Measurements from ENCODE around the gene DIO3. TPM values are rescaled to one million over a fixed set of nuclear protein-coding genes. Genes with fewer than 3 reads are reported as not detected.

Gene DIO3
- total RNA-seq, 1 experiment from 2014 or later, result 4.4 TPM

DNA sequence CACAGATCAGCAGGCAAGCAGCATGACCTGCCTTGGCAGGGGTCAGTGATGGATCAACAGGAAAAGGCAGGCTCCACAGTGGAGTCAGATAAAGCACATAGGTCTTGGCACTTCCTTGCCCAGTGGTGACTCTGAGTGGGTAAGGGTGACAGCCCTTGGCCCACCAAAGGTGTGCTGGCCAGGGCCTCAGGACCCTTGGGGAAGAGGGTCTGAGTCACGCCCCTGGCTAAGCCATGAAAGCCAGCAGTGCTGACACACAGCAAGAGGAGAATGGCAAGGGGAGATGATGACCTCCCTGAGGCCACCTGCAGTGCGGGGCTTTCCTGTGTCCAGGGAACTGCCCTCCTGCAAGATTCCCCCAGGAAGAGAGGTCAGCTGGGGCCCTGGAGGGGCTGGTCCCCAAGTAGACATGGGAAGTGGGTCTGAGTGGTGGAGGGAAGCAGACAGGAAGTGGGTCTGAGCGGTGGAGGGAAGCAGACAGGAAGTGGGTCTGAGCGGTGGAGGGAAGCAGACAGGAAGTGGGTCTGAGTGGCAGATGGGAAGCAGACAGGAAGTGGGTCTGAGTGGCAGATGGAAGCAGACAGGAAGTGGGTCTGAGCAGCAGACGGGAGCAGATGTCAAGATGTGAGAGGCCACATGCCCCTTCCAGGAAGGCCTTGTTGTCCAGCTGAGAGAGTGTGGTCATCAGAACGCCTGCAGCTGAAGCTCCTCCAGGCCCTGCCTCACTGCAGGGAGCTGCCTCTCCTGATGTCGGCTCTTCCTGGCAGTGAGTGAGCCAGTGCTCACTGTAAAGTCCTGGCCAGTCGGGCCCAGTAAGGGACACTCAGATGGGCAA lies 34.8 kb downstream of the DIO3 start:
- TF ChIP-seq, protein P1, sequence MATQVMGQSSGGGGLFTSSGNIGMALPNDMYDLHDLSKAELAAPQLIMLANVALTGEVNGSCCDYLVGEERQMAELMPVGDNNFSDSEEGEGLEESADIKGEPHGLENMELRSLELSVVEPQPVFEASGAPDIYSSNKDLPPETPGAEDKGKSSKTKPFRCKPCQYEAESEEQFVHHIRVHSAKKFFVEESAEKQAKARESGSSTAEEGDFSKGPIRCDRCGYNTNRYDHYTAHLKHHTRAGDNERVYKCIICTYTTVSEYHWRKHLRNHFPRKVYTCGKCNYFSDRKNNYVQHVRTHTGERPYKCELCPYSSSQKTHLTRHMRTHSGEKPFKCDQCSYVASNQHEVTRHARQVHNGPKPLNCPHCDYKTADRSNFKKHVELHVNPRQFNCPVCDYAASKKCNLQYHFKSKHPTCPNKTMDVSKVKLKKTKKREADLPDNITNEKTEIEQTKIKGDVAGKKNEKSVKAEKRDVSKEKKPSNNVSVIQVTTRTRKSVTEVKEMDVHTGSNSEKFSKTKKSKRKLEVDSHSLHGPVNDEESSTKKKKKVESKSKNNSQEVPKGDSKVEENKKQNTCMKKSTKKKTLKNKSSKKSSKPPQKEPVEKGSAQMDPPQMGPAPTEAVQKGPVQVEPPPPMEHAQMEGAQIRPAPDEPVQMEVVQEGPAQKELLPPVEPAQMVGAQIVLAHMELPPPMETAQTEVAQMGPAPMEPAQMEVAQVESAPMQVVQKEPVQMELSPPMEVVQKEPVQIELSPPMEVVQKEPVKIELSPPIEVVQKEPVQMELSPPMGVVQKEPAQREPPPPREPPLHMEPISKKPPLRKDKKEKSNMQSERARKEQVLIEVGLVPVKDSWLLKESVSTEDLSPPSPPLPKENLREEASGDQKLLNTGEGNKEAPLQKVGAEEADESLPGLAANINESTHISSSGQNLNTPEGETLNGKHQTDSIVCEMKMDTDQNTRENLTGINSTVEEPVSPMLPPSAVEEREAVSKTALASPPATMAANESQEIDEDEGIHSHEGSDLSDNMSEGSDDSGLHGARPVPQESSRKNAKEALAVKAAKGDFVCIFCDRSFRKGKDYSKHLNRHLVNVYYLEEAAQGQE (IDR thresholded peaks at IDR 0.05; ENCODE audit: insufficient read depth in 1 of 2, low read depth in 2 of 2, low read length in 1 of 2), result no peak
- TF ChIP-seq, protein P2, sequence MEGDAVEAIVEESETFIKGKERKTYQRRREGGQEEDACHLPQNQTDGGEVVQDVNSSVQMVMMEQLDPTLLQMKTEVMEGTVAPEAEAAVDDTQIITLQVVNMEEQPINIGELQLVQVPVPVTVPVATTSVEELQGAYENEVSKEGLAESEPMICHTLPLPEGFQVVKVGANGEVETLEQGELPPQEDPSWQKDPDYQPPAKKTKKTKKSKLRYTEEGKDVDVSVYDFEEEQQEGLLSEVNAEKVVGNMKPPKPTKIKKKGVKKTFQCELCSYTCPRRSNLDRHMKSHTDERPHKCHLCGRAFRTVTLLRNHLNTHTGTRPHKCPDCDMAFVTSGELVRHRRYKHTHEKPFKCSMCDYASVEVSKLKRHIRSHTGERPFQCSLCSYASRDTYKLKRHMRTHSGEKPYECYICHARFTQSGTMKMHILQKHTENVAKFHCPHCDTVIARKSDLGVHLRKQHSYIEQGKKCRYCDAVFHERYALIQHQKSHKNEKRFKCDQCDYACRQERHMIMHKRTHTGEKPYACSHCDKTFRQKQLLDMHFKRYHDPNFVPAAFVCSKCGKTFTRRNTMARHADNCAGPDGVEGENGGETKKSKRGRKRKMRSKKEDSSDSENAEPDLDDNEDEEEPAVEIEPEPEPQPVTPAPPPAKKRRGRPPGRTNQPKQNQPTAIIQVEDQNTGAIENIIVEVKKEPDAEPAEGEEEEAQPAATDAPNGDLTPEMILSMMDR (IDR thresholded peaks at IDR 0.05), result no peak
- no peak for TF ChIP-seq TCF7L2 (IDR thresholded peaks at IDR 0.05; ENCODE audit: low read depth, low read length)
- no peak for TF ChIP-seq POLR2AphosphoS5 (IDR thresholded peaks at IDR 0.05; ENCODE audit: low read depth, low read length)
- TF ChIP-seq SIN3A (IDR thresholded peaks at IDR 0.05; ENCODE audit: borderline replicate concordance, insufficient read depth, low read depth, low read length), result no peak
- no TSS peak for BruUV-seq (replicated peaks)
- Histone ChIP-seq H3K4me3 (ENCODE audit: low read depth in 2 of 2, low read length in 2 of 2) (no peak overlapping the region), H3K9me3 (ENCODE audit: control insufficient read depth, insufficient read depth, low read depth, low read length) (no peaks in the 10 kb centered on the region), H3K36me3 (ENCODE audit: control insufficient read depth, insufficient read depth, low read length) (no peaks in the 10 kb centered on the region), H3K27ac (ENCODE audit: low read length) (no peak overlapping the region), H3K27me3 (ENCODE audit: control insufficient read depth, insufficient read depth, low read length) (no peaks in the 10 kb centered on the region), H3K4me1 (ENCODE audit: control insufficient read depth, insufficient read depth, low read length) (no peaks in the 10 kb centered on the region)
- intact Hi-C loops (cut with micrococcal nuclease; ENCODE audit: unreplicated experiment), result no loop called here
- no peak for ATAC-seq
- no peak for DNase-seq (ENCODE audit: low read depth, low spot score)
- CTCF ChIA-PET, result no interaction called here
- POLR2A ChIA-PET, result no interaction called here
- in situ Hi-C loops (cut with HindIII; ENCODE audit: low pct_unique_long_range_greater_than_20kb, low sequenced_read_pairs), result no loop called here

DNA sequence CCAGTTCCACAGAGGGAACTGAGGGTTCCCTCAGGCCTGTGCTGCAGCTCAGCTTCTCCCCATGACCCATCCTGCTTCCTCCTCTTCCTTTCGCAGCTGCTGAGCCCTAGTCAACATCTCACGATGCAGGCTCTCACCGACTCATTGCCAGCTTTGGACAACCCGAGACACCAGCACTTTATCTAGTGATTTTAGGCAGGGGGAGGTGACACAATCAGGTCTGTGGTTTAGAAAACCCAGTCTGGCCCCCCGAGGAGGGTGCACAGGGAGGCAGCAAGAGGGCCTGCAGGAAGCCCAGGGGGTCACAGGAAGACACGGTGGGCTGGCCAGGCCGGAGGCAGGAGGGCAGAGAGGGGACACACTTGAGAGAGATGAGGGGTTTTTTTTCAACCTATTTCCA lies 35.4 kb downstream of the DIO3 start:
- Histone ChIP-seq H3K4me1 (ENCODE audit: control insufficient read depth, insufficient read depth, low read length) (no peaks in the 10 kb centered on the region), H3K9me3 (ENCODE audit: control insufficient read depth, insufficient read depth, low read depth, low read length) (no peaks in the 10 kb centered on the region), H3K4me3 (ENCODE audit: low read depth in 2 of 2, low read length in 2 of 2) (no peak overlapping the region), H3K27ac (ENCODE audit: low read length) (no peak overlapping the region), H3K36me3 (ENCODE audit: control insufficient read depth, insufficient read depth, low read length) (no peaks in the 10 kb centered on the region), H3K27me3 (ENCODE audit: control insufficient read depth, insufficient read depth, low read length) (no peaks in the 10 kb centered on the region)
- BruUV-seq (replicated peaks), result no TSS peak
- TF ChIP-seq, protein P2 (IDR thresholded peaks at IDR 0.05), result no peak
- TF ChIP-seq POLR2AphosphoS5 (IDR thresholded peaks at IDR 0.05; ENCODE audit: low read depth, low read length), result no peak
- TF ChIP-seq TCF7L2 (IDR thresholded peaks at IDR 0.05; ENCODE audit: low read depth, low read length), result no peak
- TF ChIP-seq, protein P1 (IDR thresholded peaks at IDR 0.05; ENCODE audit: insufficient read depth in 1 of 2, low read depth in 2 of 2, low read length in 1 of 2), result no peak
- no peak for TF ChIP-seq SIN3A (IDR thresholded peaks at IDR 0.05; ENCODE audit: borderline replicate concordance, insufficient read depth, low read depth, low read length)
- intact Hi-C loops (cut with micrococcal nuclease; ENCODE audit: unreplicated experiment), result no loop called here
- in situ Hi-C loops (cut with HindIII; ENCODE audit: low pct_unique_long_range_greater_than_20kb, low sequenced_read_pairs), result no loop called here
- POLR2A ChIA-PET, result interaction anchor here (0.6 kb wide), 1 partner anchor 440 kb away, joined by 3 read pairs; no protein-coding TSS in a partner anchor
- DNase-seq (ENCODE audit: low read depth, low spot score) (no peak), ATAC-seq (no peak)
- CTCF ChIA-PET, result no interaction called here
